OCI-M1 (cell line): ENCODE data around the gene CAGE1.

ENCODE experiments used
- DNase-seq: peaks from one replicate; lab custom pipeline; 2025; lab: John Stamatoyannopoulos, UW

CAGE1 gene

DNA sequence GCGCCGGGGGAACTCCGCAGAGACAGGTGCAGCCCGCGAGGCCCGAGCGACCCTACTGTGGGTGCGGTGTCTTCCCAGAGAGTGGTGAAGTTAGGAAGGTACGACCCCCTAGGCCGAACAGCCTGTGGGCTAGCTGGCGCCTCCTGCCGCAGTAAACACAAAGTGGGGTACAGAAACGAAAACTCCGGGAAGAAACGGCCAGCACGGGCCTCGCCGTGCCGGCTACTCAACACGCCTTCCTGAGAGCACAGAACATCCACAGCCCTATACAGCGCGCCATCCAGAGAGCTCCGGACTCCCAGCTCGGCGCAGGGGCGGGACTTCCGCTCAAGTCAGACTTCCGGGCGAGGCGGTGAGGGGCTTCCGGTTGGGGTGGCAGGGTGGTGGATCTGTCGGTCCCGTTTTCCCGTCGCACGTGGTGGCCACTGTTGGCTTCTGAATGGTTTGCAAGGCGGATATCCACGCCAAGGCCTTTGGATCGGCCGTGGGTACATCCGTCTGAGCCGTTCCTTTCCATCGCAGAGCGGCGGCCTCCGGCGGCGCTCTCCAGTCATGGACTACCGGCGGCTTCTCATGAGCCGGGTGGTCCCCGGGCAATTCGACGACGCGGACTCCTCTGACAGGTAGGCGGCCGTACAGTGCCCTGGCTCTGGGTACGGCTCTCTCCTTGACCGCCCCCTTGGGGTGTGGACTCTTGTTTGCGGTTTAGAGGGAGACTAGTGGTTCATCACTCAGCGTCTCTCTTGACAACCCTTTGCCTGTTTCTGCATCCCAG lies at the start of gene CAGE1, which contains the start of gene RIOK1:
Gene CAGE1, minus strand, starts transcription at position 292 of the 775 bp plus-strand sequence. CDS start 2,569 bp downstream, outside the sequence.
Gene RIOK1, plus strand, starts transcription at position 358 of the 775 bp plus-strand sequence. Its CDS starts 195 bp downstream, at position 553.
- DNase-seq = peak; percentile 99

DNA sequence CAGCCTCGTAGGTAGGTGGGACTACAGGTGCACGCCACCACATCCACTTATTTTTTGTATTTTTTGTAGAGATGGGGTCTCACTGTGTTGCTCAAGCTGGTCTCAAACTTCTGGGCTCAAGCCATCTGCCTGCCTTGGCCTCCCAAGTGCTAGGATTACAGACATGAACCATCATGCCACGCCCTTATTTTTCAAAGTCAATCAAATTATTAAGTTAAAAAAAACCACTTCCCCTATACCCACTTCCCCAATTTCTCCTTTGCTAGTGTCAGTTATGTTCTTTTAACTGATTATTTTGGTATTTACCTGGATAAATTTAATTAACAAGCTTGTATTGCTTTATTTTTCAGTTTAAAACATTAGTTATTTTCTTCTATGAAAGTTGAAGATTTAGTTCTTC lies 49.7 kb upstream of the CAGE1 start:
- DNase-seq = peak; percentile 48

DNA sequence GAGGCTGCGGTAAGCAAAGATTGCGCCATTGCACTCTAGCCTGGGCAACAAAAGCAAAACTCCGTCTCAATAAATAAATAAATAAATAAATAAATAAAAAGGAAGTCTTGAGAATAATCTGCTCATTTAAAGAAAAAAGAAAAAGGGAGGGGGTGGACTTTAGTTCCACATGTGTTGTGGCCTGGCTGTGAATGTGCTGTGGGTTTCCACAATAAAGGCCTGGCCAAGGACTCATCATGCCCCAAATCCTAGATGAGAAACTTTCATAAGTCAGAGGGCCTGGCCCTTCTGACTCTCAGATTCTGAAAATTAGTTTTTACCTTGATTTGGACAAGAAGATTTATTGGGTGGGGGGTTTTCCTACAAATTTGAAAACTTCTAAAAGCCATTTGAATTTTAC lies 48.5 kb upstream of the CAGE1 start:
- DNase-seq = no peak

DNA sequence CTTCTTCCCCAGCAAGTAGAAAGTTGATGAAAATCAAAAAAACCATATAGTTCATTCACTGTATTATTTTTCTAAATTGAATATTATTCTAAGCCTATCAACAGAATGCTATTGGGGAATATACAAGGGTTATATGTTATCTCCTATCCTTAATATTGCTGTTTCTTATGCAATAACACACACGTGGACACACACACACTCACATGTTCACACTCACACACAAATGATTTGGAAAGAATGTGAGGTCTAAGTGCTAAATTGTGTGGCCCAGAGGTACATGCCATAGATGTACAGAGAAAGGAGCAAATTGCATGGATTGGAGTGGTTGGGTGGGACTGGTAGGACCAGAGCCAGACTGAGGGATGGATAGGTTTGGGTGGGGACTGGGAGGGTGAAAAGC lies 45.1 kb upstream of the CAGE1 start:
- no peak for DNase-seq

DNA sequence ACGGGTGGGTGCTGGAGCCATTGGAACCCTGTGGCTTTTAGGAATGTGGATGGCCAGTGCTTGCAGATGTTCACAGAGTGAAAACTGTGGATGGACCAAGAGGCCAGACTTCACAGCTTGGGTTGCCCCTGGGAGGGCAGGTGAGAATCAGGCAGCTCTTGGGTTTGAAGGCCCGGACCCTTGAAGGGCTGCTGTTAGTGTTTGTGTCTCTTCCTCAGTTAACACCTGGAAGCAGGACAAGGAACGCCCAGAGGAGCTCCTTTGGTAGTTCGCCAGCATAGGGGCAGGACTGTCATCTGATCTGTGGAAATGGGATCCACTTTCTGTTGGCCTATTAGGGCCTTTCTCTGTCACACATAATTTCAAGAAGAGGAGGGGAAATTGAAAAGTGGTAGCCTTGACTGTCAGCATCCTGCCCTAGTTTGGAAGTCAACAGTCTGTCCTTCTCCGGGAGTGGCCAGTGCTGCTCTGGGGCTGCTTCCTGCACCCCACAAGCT lies 43.6 kb upstream of the CAGE1 start:
- no peak for DNase-seq

DNA sequence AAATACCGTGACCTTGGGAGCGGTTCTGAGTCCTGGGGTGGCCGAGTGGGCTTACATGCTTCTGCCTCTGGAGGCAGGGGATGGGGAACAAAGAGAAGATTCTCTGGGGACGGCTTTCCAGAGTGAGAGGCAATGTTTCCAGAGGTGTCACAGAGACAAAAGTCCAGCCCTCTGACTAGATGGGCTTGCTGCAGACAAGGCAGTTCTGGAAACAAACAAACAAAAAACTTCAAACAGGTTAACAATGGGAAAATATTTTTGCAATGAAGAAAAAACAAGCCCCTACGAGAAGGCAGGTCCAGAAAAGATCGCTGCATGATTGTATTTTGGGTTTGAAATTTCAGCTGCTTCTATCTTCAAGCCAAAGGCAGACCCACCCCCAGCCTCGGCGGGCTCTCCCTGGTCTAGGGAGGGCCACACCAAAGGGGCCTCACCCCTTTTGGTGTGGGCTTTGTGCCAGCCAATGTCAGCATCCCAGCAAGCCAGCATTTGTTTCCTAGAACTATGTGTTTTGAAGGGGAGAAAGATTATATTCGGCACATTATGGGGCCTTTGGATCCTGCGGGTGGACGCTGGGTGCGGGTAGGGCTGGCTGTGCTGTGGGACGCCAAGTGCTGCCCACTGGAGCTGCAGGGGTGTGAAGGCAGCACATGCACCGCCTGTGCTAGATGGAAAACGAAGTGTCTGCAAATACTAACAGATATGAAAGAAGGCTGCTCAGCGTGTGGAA lies 43.0 kb upstream of the CAGE1 start:
- no peak for DNase-seq

DNA sequence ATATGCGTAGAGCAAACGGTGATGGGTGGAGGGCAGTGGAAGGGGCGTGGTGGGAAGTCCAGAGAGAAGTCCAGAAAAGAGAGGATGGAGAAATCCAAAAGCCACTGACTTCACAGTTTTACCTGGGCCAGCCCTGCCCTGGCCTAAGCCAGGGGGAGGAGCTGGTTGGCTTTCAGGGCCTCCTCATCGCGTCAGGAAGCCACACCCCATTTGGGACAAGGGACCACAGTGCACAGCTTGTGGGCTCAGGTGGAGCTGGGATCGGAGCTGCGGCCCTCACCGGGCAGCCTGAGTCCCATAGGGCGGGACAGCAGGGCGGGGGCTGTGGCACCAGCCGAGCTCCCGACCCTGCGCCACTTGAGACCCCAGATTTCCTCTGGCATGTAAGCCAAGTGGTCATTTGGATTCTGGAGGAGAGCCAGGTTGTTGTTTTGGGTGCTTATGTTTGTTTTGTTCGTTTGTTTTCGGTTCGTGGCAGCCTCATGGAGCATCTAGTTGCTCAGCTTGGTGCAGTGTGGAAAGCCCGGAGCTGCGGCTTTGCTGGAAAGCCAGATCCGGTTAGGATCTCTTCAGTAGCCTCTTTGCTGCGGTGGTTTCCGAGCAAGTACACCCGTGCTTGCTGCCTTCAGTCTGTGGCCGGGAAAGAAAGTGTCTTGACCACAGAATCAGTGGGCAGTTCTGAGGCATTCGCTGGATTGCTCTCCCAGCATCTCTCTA lies 42.3 kb upstream of the CAGE1 start:
- no peak for DNase-seq

DNA sequence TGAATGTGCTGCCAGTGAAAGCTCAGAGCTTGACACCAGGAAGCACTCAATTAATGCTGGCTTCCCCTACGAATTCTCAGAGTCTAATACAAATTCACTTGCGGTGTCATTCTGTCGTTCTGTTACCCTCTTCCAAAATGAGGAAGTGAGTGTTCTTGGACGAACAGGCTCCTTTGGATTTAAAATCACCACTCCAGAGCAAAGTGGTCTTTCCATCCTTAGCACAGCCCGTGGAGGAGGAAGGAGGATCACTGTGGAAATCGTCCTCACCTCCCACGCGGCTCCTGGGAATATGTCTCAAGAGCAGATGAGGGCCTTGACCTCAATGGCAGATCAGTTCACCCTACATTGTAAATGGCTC lies 41.8 kb upstream of the CAGE1 start:
- DNase-seq = peak; percentile 42

DNA sequence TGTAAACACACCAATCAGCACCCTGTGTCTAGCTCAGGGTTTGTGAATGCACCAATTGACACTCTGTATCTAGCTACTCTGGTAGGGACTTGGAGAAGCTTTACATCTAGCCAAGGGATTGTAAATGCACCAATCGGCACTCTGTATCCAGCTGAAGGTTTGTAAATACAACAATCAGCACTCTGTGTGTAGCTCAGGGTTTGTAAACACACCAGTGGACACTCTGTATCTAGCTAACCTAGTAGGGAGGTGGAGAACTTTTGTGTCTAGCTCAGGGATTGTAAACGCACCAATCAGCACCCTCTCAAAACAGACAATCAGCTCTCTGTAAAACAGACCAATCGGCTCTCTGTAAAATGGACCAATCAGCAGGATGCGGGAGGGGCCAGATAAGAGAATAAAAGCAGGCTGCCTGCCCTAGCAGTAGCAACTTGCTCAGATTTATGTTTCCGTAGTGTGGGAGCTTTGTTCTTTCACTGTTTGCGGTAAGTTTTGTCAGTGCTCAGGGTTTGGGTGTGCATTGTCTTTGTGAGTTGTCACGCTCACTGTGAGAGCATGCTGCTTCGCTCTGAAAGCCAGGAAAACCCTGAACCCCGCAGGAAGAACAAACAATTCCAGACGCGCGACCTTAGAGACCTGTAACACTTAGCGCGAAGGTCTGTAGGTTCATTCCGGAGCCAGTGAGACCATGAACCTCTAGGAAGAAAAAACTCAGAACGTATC lies 37.1 kb upstream of the CAGE1 start:
- peak; percentile 14 for DNase-seq

DNA sequence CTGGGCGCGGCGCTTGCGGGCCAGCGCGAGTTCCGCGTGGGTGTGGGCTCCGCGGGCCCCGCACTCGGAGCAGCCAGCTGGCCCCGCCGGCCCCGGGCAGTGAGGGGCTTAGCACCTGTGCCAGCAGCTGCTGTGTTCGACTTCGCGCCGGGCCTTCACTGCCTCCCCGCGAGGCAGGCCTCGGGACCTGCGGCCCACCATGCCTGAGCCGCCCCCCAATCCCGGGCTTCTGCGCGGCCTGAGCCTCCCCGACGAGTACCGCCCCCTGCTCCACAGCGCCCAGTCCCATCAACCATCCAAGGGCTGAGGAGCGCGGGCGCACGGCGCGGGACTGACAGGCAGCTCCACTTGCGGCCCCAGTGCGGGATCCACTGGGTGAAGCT lies 36.3 kb upstream of the CAGE1 start:
- DNase-seq = no peak

DNA sequence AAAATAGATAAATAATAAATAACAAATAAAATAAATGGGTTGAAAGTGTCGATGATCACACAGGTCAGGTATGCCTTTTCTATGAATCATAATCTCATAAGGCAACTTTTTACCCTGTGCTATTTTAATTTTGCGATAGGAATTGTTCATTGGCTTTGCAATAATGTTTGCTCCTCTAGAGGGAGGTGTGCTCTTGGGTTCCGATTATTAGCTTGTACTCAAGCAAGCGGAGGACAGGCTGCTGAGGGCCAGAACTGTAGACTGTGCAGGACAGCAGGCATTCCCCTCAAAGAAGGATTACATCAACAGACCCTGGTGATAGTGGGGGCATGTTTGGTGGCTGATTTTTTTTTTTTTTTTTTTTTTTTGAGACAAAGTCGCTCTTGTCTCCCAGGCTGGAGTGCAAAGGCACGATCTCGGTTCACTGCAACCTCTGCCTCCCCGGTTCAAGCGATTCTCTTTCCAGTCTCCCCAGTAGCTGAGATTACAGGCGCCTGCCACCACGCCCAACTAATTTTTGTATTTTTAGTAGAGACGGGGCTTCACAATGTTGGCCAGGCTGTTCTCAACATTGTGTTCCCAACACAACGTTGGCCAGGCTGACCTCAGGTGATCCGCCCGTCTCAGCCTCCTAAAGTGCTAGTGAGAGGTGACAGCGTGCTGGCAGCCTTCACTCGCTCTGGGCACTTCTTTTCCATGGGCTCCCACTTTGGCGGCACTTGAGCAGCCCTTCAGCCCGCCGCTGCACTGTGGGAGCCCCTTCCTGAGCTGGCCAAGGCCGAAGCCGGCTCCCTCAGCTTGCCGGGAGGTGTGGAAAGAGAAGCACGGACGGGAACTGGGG lies 35.6 kb upstream of the CAGE1 start:
- peak; percentile 67 for DNase-seq

DNA sequence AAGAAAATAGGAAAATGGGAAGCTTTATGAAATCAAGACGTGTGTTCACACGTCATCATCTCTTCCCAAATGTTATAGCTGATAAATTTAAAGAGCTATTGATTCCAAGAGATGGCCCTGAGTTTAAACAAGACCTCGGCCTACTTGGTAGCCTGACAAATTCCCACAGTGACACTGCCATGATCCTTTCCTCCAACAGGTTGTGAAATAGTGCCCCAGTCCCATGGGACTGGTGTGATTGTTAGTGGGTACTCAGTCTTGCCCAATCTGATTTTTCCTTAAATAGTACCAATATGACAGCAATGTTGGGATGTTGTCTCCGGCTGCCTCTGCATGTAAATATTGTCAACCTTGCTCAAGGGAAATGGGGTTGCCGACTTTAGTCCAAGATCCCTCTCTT lies 34.5 kb upstream of the CAGE1 start:
- DNase-seq = no peak

DNA sequence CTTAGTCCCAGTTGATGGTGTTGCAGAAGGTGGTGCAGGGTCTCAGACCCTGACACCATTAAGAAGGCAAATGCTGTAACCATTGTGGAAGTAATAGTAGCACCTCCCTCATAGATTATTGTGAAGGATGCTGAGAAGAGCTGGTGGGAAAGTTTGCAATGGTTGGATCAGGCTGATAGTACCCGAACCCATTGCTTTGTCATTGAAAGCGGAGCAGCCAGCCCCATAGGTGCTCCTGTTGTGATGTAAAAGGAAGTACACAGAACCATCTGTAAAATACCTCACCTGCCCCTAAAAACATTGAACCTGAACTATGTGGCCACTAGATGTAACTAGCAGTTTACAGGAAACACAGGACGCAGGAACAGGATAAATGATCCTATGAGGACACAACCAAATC lies 31.5 kb upstream of the CAGE1 start:
- no peak for DNase-seq

DNA sequence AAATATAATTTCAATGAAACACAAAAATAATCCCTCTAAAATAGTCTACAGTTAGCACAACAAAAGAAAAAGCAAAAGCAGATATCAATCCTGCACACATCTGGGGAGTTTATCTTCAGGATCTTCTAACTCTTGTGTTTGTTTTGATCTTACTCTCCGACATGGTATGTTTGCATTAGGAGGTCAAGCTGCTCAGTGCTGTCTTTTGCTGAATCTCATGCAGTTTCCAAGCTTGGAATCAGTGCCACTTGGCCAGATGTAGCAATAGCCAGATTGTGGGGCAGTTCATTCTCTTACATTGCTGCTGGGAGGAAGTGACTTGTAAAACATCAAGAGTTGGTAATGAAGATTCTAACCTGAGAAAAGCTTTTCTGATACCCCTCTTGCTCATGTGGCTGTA lies 29.5 kb upstream of the CAGE1 start:
- DNase-seq = no peak

DNA sequence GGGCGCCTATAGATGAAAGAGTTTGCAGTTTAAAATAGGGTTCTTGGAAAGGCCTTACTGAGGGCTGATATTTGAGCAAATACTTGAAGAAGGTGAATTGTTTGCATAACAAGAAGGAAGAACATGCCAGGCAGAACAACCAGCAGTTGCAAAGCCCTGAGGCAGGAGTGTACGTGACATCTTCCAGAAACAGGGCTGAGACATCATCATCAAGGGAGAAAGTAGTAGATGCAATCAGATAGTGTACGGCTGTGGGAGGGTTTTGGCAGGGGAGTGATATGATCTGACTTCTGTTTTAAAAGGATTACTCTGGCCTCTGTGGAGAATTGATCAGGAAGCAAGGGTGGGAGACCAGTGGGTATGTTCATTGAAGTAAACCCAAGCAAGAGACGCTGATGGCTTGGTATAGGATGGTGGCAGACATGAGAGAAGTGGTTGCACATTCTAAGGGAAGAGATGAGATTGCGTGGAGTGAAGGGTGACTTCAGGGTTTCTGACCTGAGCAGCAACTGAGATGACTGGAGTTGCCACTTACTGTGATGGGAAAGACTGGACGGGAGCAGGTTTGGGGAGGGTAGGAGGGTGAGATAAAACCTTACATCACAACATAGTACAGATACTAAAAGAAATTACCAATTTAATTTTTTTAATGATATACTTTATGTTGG lies 28.8 kb upstream of the CAGE1 start:
- DNase-seq = no peak

DNA sequence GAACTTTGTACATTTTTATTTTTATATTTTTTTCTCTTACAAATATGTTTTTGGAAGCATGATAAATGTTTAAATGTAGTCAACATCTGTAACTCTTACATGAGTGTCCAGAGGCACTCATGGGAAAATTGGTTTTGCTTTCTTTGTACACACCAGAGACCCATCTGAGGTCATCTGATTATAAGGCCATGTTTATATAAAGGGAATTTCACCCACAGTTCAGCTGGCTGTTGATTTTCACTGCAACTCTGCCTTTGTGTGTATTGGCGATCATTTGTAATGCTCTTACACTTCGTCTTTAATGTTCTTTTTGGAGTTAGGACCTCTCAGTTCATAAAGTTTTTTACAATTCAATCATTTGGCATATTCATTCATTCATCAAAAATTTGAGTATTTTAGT lies 28.1 kb upstream of the CAGE1 start:
- DNase-seq = no peak

DNA sequence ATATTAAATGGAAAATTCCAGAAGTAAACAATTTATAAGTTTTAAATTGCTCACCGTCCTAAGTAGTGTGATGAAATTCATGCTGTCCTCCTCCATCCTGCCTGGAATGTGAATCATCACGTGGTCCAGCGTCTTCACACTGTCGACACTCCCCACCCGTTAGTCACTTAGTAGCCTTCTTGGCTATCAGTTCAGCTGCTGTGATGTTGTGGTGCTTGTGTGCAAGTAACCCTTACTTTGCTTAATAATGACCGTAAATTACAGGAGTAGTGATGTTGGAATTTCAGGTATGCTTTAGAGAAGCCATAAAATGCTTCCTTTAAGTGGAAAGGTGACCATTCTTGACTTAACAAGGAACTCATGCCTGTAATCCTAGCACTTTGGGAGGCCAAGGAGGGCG lies 25.3 kb upstream of the CAGE1 start:
- DNase-seq = no peak

DNA sequence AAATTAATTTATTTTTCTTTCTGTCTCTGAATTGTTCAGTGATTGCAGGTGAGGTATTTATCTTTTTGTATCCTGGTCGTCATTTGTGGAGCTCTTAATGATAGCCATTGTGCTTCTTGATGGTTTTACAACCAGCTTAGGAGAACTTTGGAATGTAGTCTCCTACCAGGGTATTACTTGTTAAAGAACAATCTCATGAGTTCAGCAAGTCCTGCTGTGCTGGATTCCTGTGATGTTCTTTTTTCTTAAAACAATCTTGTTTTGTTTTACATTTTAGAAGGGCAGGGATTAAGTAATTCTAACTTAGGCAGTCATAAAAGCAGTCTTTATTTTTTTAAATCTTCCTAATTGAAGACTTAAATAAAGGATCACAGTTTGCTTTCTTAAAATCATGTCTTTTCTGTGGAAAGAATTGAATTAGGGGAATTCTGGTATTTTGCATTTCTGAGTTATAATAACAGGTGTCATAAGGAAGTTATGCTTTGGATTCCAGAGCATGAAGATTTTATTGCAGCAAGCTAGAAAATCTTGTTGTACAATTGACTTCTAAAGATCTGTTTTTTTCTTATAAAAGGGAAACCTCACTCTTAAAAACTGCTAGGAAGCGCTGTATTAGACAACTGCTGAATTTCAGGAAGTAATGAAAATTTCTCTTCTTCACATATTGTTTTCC lies 23.7 kb upstream of the CAGE1 start:
- no peak for DNase-seq

DNA sequence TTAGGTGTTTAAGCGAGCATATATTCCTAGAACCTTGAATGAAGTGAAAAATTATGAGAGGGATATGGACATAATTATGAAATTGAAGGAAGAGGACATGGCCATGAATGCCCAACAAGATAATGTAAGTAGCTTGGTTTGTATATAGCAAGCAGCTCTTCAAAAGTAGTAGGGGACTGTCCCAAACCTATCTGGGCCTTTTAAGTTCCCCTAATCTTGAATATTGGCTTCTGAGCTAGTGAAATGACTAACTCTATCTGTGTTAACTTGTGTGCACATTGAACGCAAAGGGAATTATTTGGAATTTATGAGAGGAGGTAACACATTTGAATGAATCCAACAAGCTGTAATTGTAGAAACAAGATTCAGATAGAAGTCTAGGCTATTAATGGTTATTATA lies 21.8 kb upstream of the CAGE1 start:
- DNase-seq = no peak

DNA sequence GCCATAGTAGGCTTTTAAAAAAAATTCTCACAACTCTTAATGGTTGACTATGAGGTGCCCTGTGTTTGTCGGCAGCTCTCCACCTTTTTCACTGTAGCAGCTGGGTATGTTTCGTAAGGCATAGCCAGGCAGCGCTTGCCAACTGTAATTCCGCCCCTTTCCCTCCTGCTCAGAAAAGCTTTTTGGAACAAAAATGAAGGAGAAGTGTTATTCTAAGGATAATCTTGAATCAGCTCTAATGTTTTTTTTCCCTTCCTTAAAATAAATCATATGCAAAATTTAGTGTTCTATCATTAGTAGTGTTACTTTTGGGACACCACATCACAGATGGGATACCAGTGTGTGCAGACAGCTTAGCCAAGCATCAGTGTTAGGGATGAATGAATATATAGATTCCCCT lies 21.3 kb upstream of the CAGE1 start:
- no peak for DNase-seq
